Activated CD4-positive, alpha-beta memory T cell treated with anti-CD3 and anti-CD28 coated beads, Interleukin-2, amount 10 ng/mL, durations not matched to agents 7 days and 5 days (primary cell): Measurements from ENCODE around the gene FMNL2. TPM values are rescaled to one million over a fixed set of nuclear protein-coding genes. Genes with fewer than 3 reads are reported as not detected.

Source experiments
- CTCF ChIA-PET: fragments of 350-600 bp; sonication (Branson Sonifier 250); formaldehyde crosslinking; loops from one replicate; lab custom pipeline; 2021; ENCODE audit warnings: antibody characterized with exemption, inconsistent platforms; lab: Charles Lee
- POLR2A ChIA-PET: fragments of 350-600 bp; sonication (Branson Sonifier 250); formaldehyde crosslinking; loops from one replicate; lab custom pipeline; 2021; ENCODE audit warnings: antibody characterized with exemption; lab: Charles Lee
- DNase-seq: peaks from one replicate; pipeline ENCODE4 v3.0.0-alpha.2; 2020
- H3K27ac Mint-ChIP-seq: one replicate; pipeline ENCODE4 v1.8.0; 2021; ENCODE audit warnings: mild to moderate bottlenecking, mixed read lengths
- H3K27me3 Mint-ChIP-seq: one replicate; pipeline ENCODE4 v1.8.0; 2021; ENCODE audit warnings: mixed read lengths
- H3K36me3 Mint-ChIP-seq: one replicate; pipeline ENCODE4 v1.8.0; 2021; ENCODE audit warnings: low read depth, mixed read lengths
- H3K4me1 Mint-ChIP-seq: one replicate; pipeline ENCODE4 v1.8.0; 2021; ENCODE audit warnings: mixed read lengths
- H3K4me3 Mint-ChIP-seq: one replicate; pipeline ENCODE4 v1.8.0; 2021; ENCODE audit warnings: mild to moderate bottlenecking, mixed read lengths
- H3K9me3 Mint-ChIP-seq: one replicate; pipeline ENCODE4 v1.8.0; 2021; ENCODE audit warnings: mixed read lengths
- total RNA-seq, 2 experiments: library from RNA; stranded (reverse); gene quantifications; one replicate each; pipeline ENCODE4 v1.2.3, GENCODE V29; 2021

Gene FMNL2
- total RNA-seq, 2 experiments from 2014 or later: 1.0 to 1.1 TPM

- Mint-ChIP-seq H3K4me1 (peaks cover 13% of the 10 kb centered on the region), H3K27me3 (peaks cover 17% of the 10 kb centered on the region), H3K4me3 (no peak overlapping the region), H3K27ac (no peak overlapping the region), H3K9me3 (no peaks in the 10 kb centered on the region), H3K36me3 (no peaks in the 10 kb centered on the region)
- ChIA-PET POLR2A (no interaction called here), CTCF (interaction anchor here (1.8 kb wide), 1 partner anchor 9 kb away, joined by 6 read pairs; no protein-coding TSS in a partner anchor)
- DNase-seq: no peak
These were observed 80.8 kb downstream of the FMNL2 start for GRCh38 chr2:152415796-152416195.

GRCh38 chr2:152418688-152419087 lies 83.7 kb downstream of the FMNL2 start:
- H3K4me3 Mint-ChIP-seq: no peak overlapping the region
- CTCF ChIA-PET: no interaction called here
- peaks cover 17% of the 10 kb centered on the region for H3K27me3 Mint-ChIP-seq
- H3K9me3 Mint-ChIP-seq: no peaks in the 10 kb centered on the region
- no peaks in the 10 kb centered on the region for H3K36me3 Mint-ChIP-seq
- POLR2A ChIA-PET: no interaction called here
- H3K27ac Mint-ChIP-seq: no peak overlapping the region
- DNase-seq: no peak
- peaks cover 20% of the 10 kb centered on the region for H3K4me1 Mint-ChIP-seq

- no peak for DNase-seq
- H3K36me3 Mint-ChIP-seq: no peaks in the 10 kb centered on the region
- no peak overlapping the region for H3K4me3 Mint-ChIP-seq
- H3K9me3 Mint-ChIP-seq: no peaks in the 10 kb centered on the region
- ChIA-PET POLR2A (interaction anchor here (0.6 kb wide), 1 partner anchor 592 kb away, joined by 3 read pairs; no protein-coding TSS in a partner anchor), CTCF (no interaction called here)
- peaks cover 17% of the 10 kb centered on the region for H3K4me1 Mint-ChIP-seq
- H3K27me3 Mint-ChIP-seq: peaks cover 12% of the 10 kb centered on the region
- no peak overlapping the region for H3K27ac Mint-ChIP-seq
These were observed 85.0 kb downstream of the FMNL2 start for GRCh38 chr2:152419944-152420343.

GRCh38 chr2:152420363-152420762 lies 85.4 kb downstream of the FMNL2 start:
- H3K27ac Mint-ChIP-seq: no peak overlapping the region
- H3K4me1 Mint-ChIP-seq: peaks cover 13% of the 10 kb centered on the region
- POLR2A ChIA-PET: interaction anchor here (0.6 kb wide), 1 partner anchor 593 kb away, joined by 3 read pairs; no protein-coding TSS in a partner anchor
- no peaks in the 10 kb centered on the region for H3K36me3 Mint-ChIP-seq
- no peak for DNase-seq
- no peak overlapping the region for H3K4me3 Mint-ChIP-seq
- no peaks in the 10 kb centered on the region for H3K9me3 Mint-ChIP-seq
- peaks cover 12% of the 10 kb centered on the region for H3K27me3 Mint-ChIP-seq
- CTCF ChIA-PET: no interaction called here

- CTCF ChIA-PET: no interaction called here
- no peak overlapping the region for H3K4me3 Mint-ChIP-seq
- peaks cover 12% of the 10 kb centered on the region for H3K4me1 Mint-ChIP-seq
These were observed 86.0 kb downstream of the FMNL2 start for GRCh38 chr2:152420936-152421335.

GRCh38 chr2:152421521-152422370 lies 86.8 kb downstream of the FMNL2 start:
- H3K27ac Mint-ChIP-seq: no peak overlapping the region
- peaks cover 12% of the 10 kb centered on the region for H3K4me1 Mint-ChIP-seq
- DNase-seq: no peak
- peaks cover 12% of the 10 kb centered on the region for H3K27me3 Mint-ChIP-seq
- no peaks in the 10 kb centered on the region for H3K9me3 Mint-ChIP-seq
- no peak overlapping the region for H3K4me3 Mint-ChIP-seq
- CTCF ChIA-PET: no interaction called here
- POLR2A ChIA-PET: no interaction called here
- no peaks in the 10 kb centered on the region for H3K36me3 Mint-ChIP-seq

More at GRCh38 chr2:152420936-152421335, 86.0 kb downstream of the FMNL2 start:
- H3K36me3 Mint-ChIP-seq: no peaks in the 10 kb centered on the region
- no peak overlapping the region for H3K27ac Mint-ChIP-seq
- no peak for DNase-seq
- POLR2A ChIA-PET: no interaction called here
- H3K9me3 Mint-ChIP-seq: no peaks in the 10 kb centered on the region
- peaks cover 12% of the 10 kb centered on the region for H3K27me3 Mint-ChIP-seq

GRCh38 chr2:152423684-152424083 lies 88.7 kb downstream of the FMNL2 start:
- Mint-ChIP-seq H3K36me3 (no peaks in the 10 kb centered on the region), H3K9me3 (no peaks in the 10 kb centered on the region), H3K27ac (no peak overlapping the region), H3K4me3 (no peak overlapping the region), H3K4me1 (peaks cover 12% of the 10 kb centered on the region), H3K27me3 (peaks cover 10% of the 10 kb centered on the region)
- ChIA-PET CTCF (no interaction called here), POLR2A (no interaction called here)
- no peak for DNase-seq

GRCh38 chr2:152425765-152426727 lies 91.1 kb downstream of the FMNL2 start:
- ChIA-PET POLR2A (interaction anchor here (0.7 kb wide), 1 partner anchor 1070 kb away, joined by 3 read pairs; no protein-coding TSS in a partner anchor), CTCF (no interaction called here)
- Mint-ChIP-seq H3K27me3 (no peaks in the 10 kb centered on the region), H3K4me3 (no peak overlapping the region), H3K4me1 (peaks cover 6% of the 10 kb centered on the region), H3K9me3 (no peaks in the 10 kb centered on the region), H3K36me3 (no peaks in the 10 kb centered on the region), H3K27ac (no peak overlapping the region)
- DNase-seq: no peak

GRCh38 chr2:152426801-152427200 lies 91.8 kb downstream of the FMNL2 start:
- CTCF ChIA-PET: no interaction called here
- no peaks in the 10 kb centered on the region for H3K36me3 Mint-ChIP-seq

GRCh38 chr2:152427902-152428301 lies 92.9 kb downstream of the FMNL2 start:
- Mint-ChIP-seq H3K4me1 (no peaks in the 10 kb centered on the region), H3K27me3 (no peaks in the 10 kb centered on the region), H3K36me3 (no peaks in the 10 kb centered on the region), H3K4me3 (no peak overlapping the region), H3K27ac (no peak overlapping the region), H3K9me3 (no peaks in the 10 kb centered on the region)
- no peak for DNase-seq
- CTCF ChIA-PET: no interaction called here
- POLR2A ChIA-PET: no interaction called here

More at GRCh38 chr2:152426801-152427200, 91.8 kb downstream of the FMNL2 start:
- Mint-ChIP-seq H3K4me1 (no peaks in the 10 kb centered on the region), H3K9me3 (no peaks in the 10 kb centered on the region), H3K27me3 (no peaks in the 10 kb centered on the region), H3K4me3 (no peak overlapping the region), H3K27ac (no peak overlapping the region)
- POLR2A ChIA-PET: interaction anchor here (0.7 kb wide), 1 partner anchor 1071 kb away, joined by 3 read pairs; no protein-coding TSS in a partner anchor
- no peak for DNase-seq

- Mint-ChIP-seq H3K4me1 (no peaks in the 10 kb centered on the region), H3K4me3 (no peak overlapping the region), H3K27me3 (no peaks in the 10 kb centered on the region), H3K36me3 (no peaks in the 10 kb centered on the region), H3K9me3 (no peaks in the 10 kb centered on the region), H3K27ac (no peak overlapping the region)
- DNase-seq: no peak
- ChIA-PET POLR2A (no interaction called here), CTCF (no interaction called here)
These were observed 94.0 kb downstream of the FMNL2 start for GRCh38 chr2:152428800-152429582.

GRCh38 chr2:152430876-152431275 lies 95.9 kb downstream of the FMNL2 start:
- CTCF ChIA-PET: no interaction called here
- Mint-ChIP-seq H3K27me3 (no peaks in the 10 kb centered on the region), H3K27ac (no peak overlapping the region), H3K4me3 (no peak overlapping the region), H3K4me1 (no peaks in the 10 kb centered on the region), H3K9me3 (no peaks in the 10 kb centered on the region), H3K36me3 (no peaks in the 10 kb centered on the region)
- no peak for DNase-seq
- POLR2A ChIA-PET: no interaction called here
